ENCODE results near the gene DTNA. TPM values are rescaled to one million over a fixed set of nuclear protein-coding genes. Genes with fewer than 3 reads are reported as not detected.
A peak's percentile ranks its signal among the peaks of the same experiment; 100 is the strongest.

Gene DTNA
- total RNA-seq, 3 donors from 2014 or later, result 0.18 to 0.24 TPM; not detected in 1

GRCh38 chr18:34767601-34768027 is 57.5 kb downstream of the DTNA start:
- DNase-seq (no peak), ATAC-seq (peak; percentile 43 to 52)
- Mint-ChIP-seq H3K36me3 (ENCODE audit: insufficient read depth) (no peaks in the 10 kb centered on the region), H3K4me1 (ENCODE audit: low read depth) (no peaks in the 10 kb centered on the region), H3K9me3 (no peaks in the 10 kb centered on the region), H3K27me3 (ENCODE audit: low read depth) (peaks cover 8% of the 10 kb centered on the region), H3K4me3 (no peak overlapping the region)

GRCh38 chr18:34771958-34772357 is 61.9 kb downstream of the DTNA start:
- no peaks in the 10 kb centered on the region for H3K4me1 Mint-ChIP-seq (ENCODE audit: low read depth)
- H3K4me3 Mint-ChIP-seq, result no peak overlapping the region

GRCh38 chr18:34772887-34773286 is 62.8 kb downstream of the DTNA start:
- Mint-ChIP-seq H3K27me3 (ENCODE audit: low read depth) (peaks cover 26% of the 10 kb centered on the region), H3K4me1 (ENCODE audit: low read depth) (no peaks in the 10 kb centered on the region), H3K4me3 (no peak overlapping the region), H3K9me3 (no peaks in the 10 kb centered on the region), H3K36me3 (ENCODE audit: insufficient read depth) (no peaks in the 10 kb centered on the region)
- DNase-seq (no peak), ATAC-seq (no peak)

More at GRCh38 chr18:34771958-34772357, 61.9 kb downstream of the DTNA start:
- peaks cover 24% of the 10 kb centered on the region for H3K27me3 Mint-ChIP-seq (ENCODE audit: low read depth)
- no peak for DNase-seq
- no peaks in the 10 kb centered on the region for H3K36me3 Mint-ChIP-seq (ENCODE audit: insufficient read depth)
- ATAC-seq, result no peak
- H3K9me3 Mint-ChIP-seq, result no peaks in the 10 kb centered on the region

GRCh38 chr18:34773378-34773777 is 63.3 kb downstream of the DTNA start:
- H3K9me3 Mint-ChIP-seq, result no peaks in the 10 kb centered on the region
- no peak for ATAC-seq
- no peak overlapping the region for H3K4me3 Mint-ChIP-seq
- no peaks in the 10 kb centered on the region for H3K36me3 Mint-ChIP-seq (ENCODE audit: insufficient read depth)
- H3K4me1 Mint-ChIP-seq (ENCODE audit: low read depth), result no peaks in the 10 kb centered on the region
- DNase-seq, result no peak
- peaks cover 26% of the 10 kb centered on the region for H3K27me3 Mint-ChIP-seq (ENCODE audit: low read depth)

GRCh38 chr18:34773961-34774766 is 64.1 kb downstream of the DTNA start:
- no peaks in the 10 kb centered on the region for H3K36me3 Mint-ChIP-seq (ENCODE audit: insufficient read depth)
- peaks cover 26% of the 10 kb centered on the region for H3K27me3 Mint-ChIP-seq (ENCODE audit: low read depth)
- no peak for ATAC-seq
- no peaks in the 10 kb centered on the region for H3K4me1 Mint-ChIP-seq (ENCODE audit: low read depth)
- no peak overlapping the region for H3K4me3 Mint-ChIP-seq
- no peak for DNase-seq
- H3K9me3 Mint-ChIP-seq, result no peaks in the 10 kb centered on the region

- Mint-ChIP-seq H3K36me3 (ENCODE audit: insufficient read depth) (no peaks in the 10 kb centered on the region), H3K9me3 (no peaks in the 10 kb centered on the region), H3K27me3 (ENCODE audit: low read depth) (peaks cover 26% of the 10 kb centered on the region), H3K4me3 (no peak overlapping the region), H3K4me1 (ENCODE audit: low read depth) (no peaks in the 10 kb centered on the region)
- ATAC-seq (no peak), DNase-seq (no peak)
Measured at GRCh38 chr18:34775461-34775860, 65.4 kb downstream of the DTNA start.

GRCh38 chr18:34779112-34779511 is 69.0 kb downstream of the DTNA start:
- Mint-ChIP-seq H3K27me3 (ENCODE audit: low read depth) (peaks cover 13% of the 10 kb centered on the region), H3K9me3 (no peaks in the 10 kb centered on the region), H3K4me1 (ENCODE audit: low read depth) (peaks cover 4% of the 10 kb centered on the region), H3K36me3 (ENCODE audit: insufficient read depth) (no peaks in the 10 kb centered on the region), H3K4me3 (no peak overlapping the region)
- DNase-seq (no peak), ATAC-seq (no peak)

GRCh38 chr18:34780856-34781255 is 70.8 kb downstream of the DTNA start:
- DNase-seq, result no peak
- ATAC-seq, result no peak
- H3K9me3 Mint-ChIP-seq, result no peaks in the 10 kb centered on the region
- H3K36me3 Mint-ChIP-seq (ENCODE audit: insufficient read depth), result no peaks in the 10 kb centered on the region
- H3K4me1 Mint-ChIP-seq (ENCODE audit: low read depth), result peaks cover 4% of the 10 kb centered on the region
- no peak overlapping the region for H3K4me3 Mint-ChIP-seq
- peaks cover 8% of the 10 kb centered on the region for H3K27me3 Mint-ChIP-seq (ENCODE audit: low read depth)

- H3K4me3 Mint-ChIP-seq, result no peak overlapping the region
- H3K27me3 Mint-ChIP-seq (ENCODE audit: low read depth), result peaks cover 8% of the 10 kb centered on the region
- no peaks in the 10 kb centered on the region for H3K36me3 Mint-ChIP-seq (ENCODE audit: insufficient read depth)
- no peaks in the 10 kb centered on the region for H3K9me3 Mint-ChIP-seq
- no peak for DNase-seq
- H3K4me1 Mint-ChIP-seq (ENCODE audit: low read depth), result peaks cover 4% of the 10 kb centered on the region
- no peak for ATAC-seq
Measured at GRCh38 chr18:34783501-34783900, 73.4 kb downstream of the DTNA start.

- H3K4me3 Mint-ChIP-seq, result no peak overlapping the region
- no peak for DNase-seq
- H3K36me3 Mint-ChIP-seq (ENCODE audit: insufficient read depth), result no peaks in the 10 kb centered on the region
- no peaks in the 10 kb centered on the region for H3K9me3 Mint-ChIP-seq
- no peak for ATAC-seq
- peaks cover 5% of the 10 kb centered on the region for H3K4me1 Mint-ChIP-seq (ENCODE audit: low read depth)
- peaks cover 21% of the 10 kb centered on the region for H3K27me3 Mint-ChIP-seq (ENCODE audit: low read depth)
Measured at GRCh38 chr18:34786162-34786741, 76.2 kb downstream of the DTNA start.

GRCh38 chr18:34787931-34788532 is 77.9 kb downstream of the DTNA start:
- Mint-ChIP-seq H3K36me3 (ENCODE audit: insufficient read depth) (no peaks in the 10 kb centered on the region), H3K4me3 (no peak overlapping the region), H3K4me1 (ENCODE audit: low read depth) (peaks cover 5% of the 10 kb centered on the region), H3K9me3 (no peaks in the 10 kb centered on the region), H3K27me3 (ENCODE audit: low read depth) (peaks cover 19% of the 10 kb centered on the region)
- no peak for ATAC-seq
- DNase-seq, result no peak

GRCh38 chr18:34789768-34790344 is 79.8 kb downstream of the DTNA start:
- peak; percentile 83 to 91 for ATAC-seq
- Mint-ChIP-seq H3K9me3 (no peaks in the 10 kb centered on the region), H3K4me1 (ENCODE audit: low read depth) (peaks cover 2% of the 10 kb centered on the region), H3K4me3 (no peak overlapping the region), H3K27me3 (ENCODE audit: low read depth) (peaks cover 19% of the 10 kb centered on the region), H3K36me3 (ENCODE audit: insufficient read depth) (no peaks in the 10 kb centered on the region)
- no peak for DNase-seq

GRCh38 chr18:34794348-34794747 is 84.2 kb downstream of the DTNA start:
- H3K4me3 Mint-ChIP-seq, result no peak overlapping the region
- H3K27me3 Mint-ChIP-seq (ENCODE audit: low read depth), result peaks cover 13% of the 10 kb centered on the region
- DNase-seq (no peak), ATAC-seq (no peak)
- no peaks in the 10 kb centered on the region for H3K36me3 Mint-ChIP-seq (ENCODE audit: insufficient read depth)
- peaks cover 2% of the 10 kb centered on the region for H3K4me1 Mint-ChIP-seq (ENCODE audit: low read depth)
- H3K9me3 Mint-ChIP-seq, result no peaks in the 10 kb centered on the region

GRCh38 chr18:34795070-34795732 is 85.1 kb downstream of the DTNA start:
- Mint-ChIP-seq H3K4me1 (ENCODE audit: low read depth) (no peaks in the 10 kb centered on the region), H3K9me3 (no peaks in the 10 kb centered on the region), H3K4me3 (no peak overlapping the region), H3K27me3 (ENCODE audit: low read depth) (peaks cover 10% of the 10 kb centered on the region), H3K36me3 (ENCODE audit: insufficient read depth) (no peaks in the 10 kb centered on the region)
- ATAC-seq, result no peak
- no peak for DNase-seq
